MM.1S (cell line): ENCODE measurements around the gene BBS10.

ENCODE experiments used
- DNase-seq: peaks from one replicate; pipeline ENCODE4 v3.0.0-alpha.2; 2015
- H2AFZ ChIP-seq: fragments of 300-600 bp; sonication (generic); 2 replicates; pipeline ENCODE4 v1.6.0; 2016; ENCODE audit warnings: antibody characterized with exemption, low read length
- H3F3A ChIP-seq: fragments of 300-600 bp; sonication (generic); 2 replicates; pipeline ENCODE4 v1.6.1; 2016; ENCODE audit warnings: mild to moderate bottlenecking, antibody characterized with exemption, low read length, moderate library complexity, mixed read lengths; ENCODE audit not compliant: insufficient read depth
- H3K27ac ChIP-seq: fragments of 300-600 bp; sonication (generic); 2 replicates; pipeline ENCODE4 v1.5.1; 2016; ENCODE audit warnings: mild to moderate bottlenecking, low read length
- H3K27me3 ChIP-seq: fragments of 300-600 bp; sonication (generic); replicated peaks from 2 replicates; pipeline ENCODE4 v1.6.0; 2016; ENCODE audit warnings: low read length; ENCODE audit not compliant: insufficient read depth
- H3K36me3 ChIP-seq: fragments of 300-600 bp; sonication (generic); replicated peaks from 2 replicates; pipeline ENCODE4 v1.6.1; 2016; ENCODE audit warnings: mild to moderate bottlenecking, low read length, mixed read lengths; ENCODE audit not compliant: insufficient read depth
- H3K4me1 ChIP-seq: fragments of 300-600 bp; sonication (generic); 2 replicates; pipeline ENCODE4 v1.6.1; 2016; ENCODE audit warnings: low read length, mixed read lengths
- H3K4me2 ChIP-seq: fragments of 300-600 bp; sonication (generic); 2 replicates; pipeline ENCODE4 v1.6.0; 2016; ENCODE audit warnings: low read depth, low read length
- H3K4me3 ChIP-seq: fragments of 300-600 bp; sonication (generic); 2 replicates; pipeline ENCODE4 v1.5.1; 2016; ENCODE audit warnings: low read length, mixed read lengths
- H3K79me2 ChIP-seq: fragments of 300-600 bp; sonication (generic); 2 replicates; pipeline ENCODE4 v1.6.1; 2016; ENCODE audit warnings: mixed run types, low read length, mixed read lengths
- H3K9ac ChIP-seq: fragments of 300-600 bp; sonication (generic); 2 replicates; pipeline ENCODE4 v1.6.1; 2016; ENCODE audit warnings: low read length, mixed read lengths
- H3K9me2 ChIP-seq: fragments of 300-600 bp; sonication (generic); replicated peaks from 2 replicates; pipeline ENCODE4 v1.6.1; 2016; ENCODE audit warnings: mild to moderate bottlenecking, low read length, mixed read lengths; ENCODE audit not compliant: insufficient read depth
- H3K9me3 ChIP-seq: fragments of 300-600 bp; sonication (generic); replicated peaks from 2 replicates; pipeline ENCODE4 v1.6.1; 2016; ENCODE audit warnings: mild to moderate bottlenecking, low read length, mixed read lengths; ENCODE audit not compliant: insufficient read depth
- H4K20me1 ChIP-seq: fragments of 300-600 bp; sonication (generic); 2 replicates; pipeline ENCODE4 v1.6.1; 2016; ENCODE audit warnings: mild to moderate bottlenecking, low read length, moderate library complexity, mixed read lengths; ENCODE audit not compliant: insufficient read depth
- CTCF ChIP-seq: fragments of 300-600 bp; sonication (generic); IDR thresholded peaks from 2 replicates; pipeline ENCODE4 v1.5.1; 2016; ENCODE audit warnings: antibody characterized with exemption, low read length, mixed read lengths
- EZH2 ChIP-seq: fragments of 300-600 bp; sonication (generic); optimal IDR thresholded peaks from 2 replicates; pipeline ENCODE3; 2017; ENCODE audit warnings: low read depth, mild to moderate bottlenecking, antibody characterized with exemption, low read length, mixed read lengths
- EZH2phosphoT487 ChIP-seq: fragments of 300-600 bp; sonication (generic); IDR thresholded peaks from 2 replicates; pipeline ENCODE4 v1.6.1; 2018; ENCODE audit warnings: antibody characterized with exemption, low read length

Gene BBS10

GRCh38 chr12:76375939-76376338 is 27.7 kb upstream of the BBS10 start:
- Histone ChIP-seq H3K27me3 (no peaks in the 10 kb centered on the region), H2AFZ (no peak overlapping the region), H3K4me1 (no peaks in the 10 kb centered on the region), H3K4me3 (no peak overlapping the region), H3K79me2 (no peaks in the 10 kb centered on the region), H4K20me1 (no peaks in the 10 kb centered on the region), H3F3A (no peaks in the 10 kb centered on the region), H3K4me2 (no peak overlapping the region), H3K9me3 (no peaks in the 10 kb centered on the region), H3K36me3 (0 out of 2 replicates have a peak, but pooled peaks cover 4% of the 10 kb centered on the region), H3K27ac (no peak overlapping the region), H3K9ac (no peak overlapping the region), H3K9me2 (no peaks in the 10 kb centered on the region)
- TF ChIP-seq CTCF (no peak), EZH2phosphoT487 (no peak), EZH2 (no peak)
- DNase-seq, result no peak

GRCh38 chr12:76375470-76375869 is 27.3 kb upstream of the BBS10 start:
- Histone ChIP-seq H3K9ac (no peak overlapping the region), H3K27ac (no peak overlapping the region), H3K9me2 (no peaks in the 10 kb centered on the region), H4K20me1 (no peaks in the 10 kb centered on the region), H2AFZ (no peak overlapping the region), H3F3A (no peaks in the 10 kb centered on the region), H3K4me1 (no peaks in the 10 kb centered on the region), H3K4me3 (no peak overlapping the region), H3K9me3 (no peaks in the 10 kb centered on the region), H3K4me2 (no peak overlapping the region), H3K27me3 (no peaks in the 10 kb centered on the region), H3K36me3 (0 out of 2 replicates have a peak, but pooled peaks cover 4% of the 10 kb centered on the region), H3K79me2 (no peaks in the 10 kb centered on the region)
- no peak for DNase-seq
- TF ChIP-seq CTCF (no peak), EZH2phosphoT487 (no peak), EZH2 (no peak)

- no peaks in the 10 kb centered on the region for H3K79me2 ChIP-seq
- H4K20me1 ChIP-seq, result no peaks in the 10 kb centered on the region
- no peaks in the 10 kb centered on the region for H3K9me3 ChIP-seq
- no peaks in the 10 kb centered on the region for H3F3A ChIP-seq
- DNase-seq, result no peak
- 0 out of 2 replicates have a peak, but pooled peaks cover 4% of the 10 kb centered on the region for H3K36me3 ChIP-seq
- no peak overlapping the region for H3K4me2 ChIP-seq
- no peaks in the 10 kb centered on the region for H3K4me1 ChIP-seq
- H3K27ac ChIP-seq, result no peak overlapping the region
- no peak overlapping the region for H3K4me3 ChIP-seq
- H3K9ac ChIP-seq, result no peak overlapping the region
- no peaks in the 10 kb centered on the region for H3K27me3 ChIP-seq
- H3K9me2 ChIP-seq, result no peaks in the 10 kb centered on the region
- no peak overlapping the region for H2AFZ ChIP-seq
- TF ChIP-seq EZH2 (no peak), CTCF (no peak), EZH2phosphoT487 (no peak)
Measured at GRCh38 chr12:76374386-76375020, 26.3 kb upstream of the BBS10 start.
